ENCODE measurements around the gene EMILIN2.

The EMILIN2 gene

GRCh38 chr18:2872095-2872494 is 25.3 kb downstream of the EMILIN2 start:
- DNase-seq (ENCODE audit: low read depth in 1 of 2, low spot score in 1 of 2), result no peak

DNA sequence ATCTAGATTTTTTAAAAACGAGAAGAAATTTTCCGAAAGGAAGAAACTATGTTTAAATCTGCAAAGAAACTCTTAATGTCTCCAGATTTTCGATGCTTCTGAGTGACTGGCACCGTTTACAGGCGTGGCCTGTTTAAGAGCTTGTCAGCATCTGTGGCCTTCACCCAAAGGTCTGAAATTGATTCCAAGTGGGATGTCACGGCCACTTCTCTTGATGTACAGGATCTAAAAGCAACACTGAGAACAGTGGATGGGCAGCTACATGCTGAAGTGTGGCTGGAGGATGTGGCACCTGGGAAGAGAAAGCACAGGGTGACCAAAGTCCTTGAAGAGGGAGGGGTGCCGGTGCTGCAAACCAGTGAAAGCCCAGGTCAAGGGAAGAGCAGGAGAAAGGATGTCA is 28.0 kb downstream of the EMILIN2 start:
- no peak for DNase-seq (ENCODE audit: low read depth in 1 of 2, low spot score in 1 of 2)

- DNase-seq (ENCODE audit: low read depth in 1 of 2, low spot score in 1 of 2), result no peak
Observed at GRCh38 chr18:2878656-2879330, 32.0 kb downstream of the EMILIN2 start.

DNA sequence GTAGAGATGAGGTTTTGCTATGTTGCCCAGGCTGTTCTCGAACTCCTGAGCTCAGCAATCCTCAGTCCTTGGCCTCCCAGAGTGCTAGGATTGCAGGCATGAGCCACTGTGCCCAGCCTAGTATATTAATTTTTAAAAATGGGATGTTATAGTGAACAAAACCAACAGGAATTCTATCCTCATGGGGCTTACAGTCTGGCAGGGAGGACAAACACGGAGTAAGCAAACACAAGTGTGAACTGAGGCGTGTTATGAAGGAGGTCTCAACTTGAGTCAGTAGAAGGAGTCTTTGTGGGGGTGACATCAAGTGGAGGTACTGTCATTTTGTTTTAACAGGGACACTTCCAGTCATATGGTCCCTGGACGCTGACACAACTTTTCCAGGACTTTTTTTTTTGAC is 33.1 kb downstream of the EMILIN2 start:
- no peak for DNase-seq (ENCODE audit: low read depth in 1 of 2, low spot score in 1 of 2)

DNA sequence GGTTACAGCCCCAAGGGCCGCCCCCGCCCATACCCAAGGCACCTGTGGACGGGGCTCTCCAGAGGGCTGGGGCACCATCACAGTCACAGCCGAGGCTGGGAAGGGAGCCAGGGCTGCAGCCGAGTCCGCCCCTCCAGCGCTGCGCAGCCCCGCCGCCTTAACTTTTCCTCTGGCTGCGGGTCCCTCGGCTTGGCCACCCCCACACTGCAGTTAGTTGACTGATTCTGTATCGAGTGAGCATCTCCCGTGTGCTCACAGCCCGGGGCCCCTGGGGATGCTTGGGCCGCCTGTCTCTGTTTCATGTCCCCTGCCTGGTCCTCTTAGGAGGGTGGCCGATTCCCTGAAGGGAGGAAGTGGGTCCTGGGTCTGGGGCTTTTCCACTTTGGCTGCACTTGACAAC is 33.7 kb downstream of the EMILIN2 start:
- DNase-seq (ENCODE audit: low read depth in 1 of 2, low spot score in 1 of 2), result no peak

DNA sequence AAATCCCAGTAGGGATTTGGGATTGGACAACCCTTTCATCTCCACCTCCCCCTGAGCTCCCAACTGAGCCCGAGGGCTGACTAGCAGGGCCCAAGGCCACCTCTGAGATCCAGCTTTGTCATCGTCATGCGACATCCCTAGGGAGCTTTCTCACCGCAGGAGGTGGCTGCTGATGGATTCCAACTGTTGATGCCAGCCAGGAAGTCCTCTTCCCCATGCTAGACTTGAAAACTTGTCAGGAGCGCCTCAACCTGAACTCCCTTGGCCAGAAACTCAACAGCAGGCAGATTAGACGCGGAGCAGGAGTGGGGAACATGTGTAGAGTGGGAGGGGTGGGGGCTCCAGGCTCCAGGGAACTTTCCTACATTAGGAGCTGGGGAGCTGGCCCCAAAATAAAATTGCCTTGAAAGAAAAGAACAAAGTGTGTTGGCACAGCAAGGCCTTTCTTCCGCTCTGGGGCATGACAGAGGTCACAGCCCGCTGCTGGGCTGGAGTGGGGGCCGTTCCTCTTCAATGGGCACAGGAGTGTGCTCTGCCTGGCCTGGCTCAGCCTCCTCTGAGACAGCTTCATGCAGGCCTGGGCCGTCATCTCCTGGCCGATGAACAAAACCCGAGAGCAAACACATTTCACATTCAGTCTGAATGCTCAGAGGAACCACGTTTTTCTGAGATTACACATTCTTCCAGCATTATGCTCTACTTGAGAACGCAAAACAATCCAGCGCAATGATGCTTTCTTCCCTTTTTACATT is 34.5 kb downstream of the EMILIN2 start:
- no peak for DNase-seq (ENCODE audit: low read depth in 1 of 2, low spot score in 1 of 2)

- DNase-seq (ENCODE audit: low read depth in 1 of 2, low spot score in 1 of 2), result no peak
Observed at GRCh38 chr18:2881840-2882195, 35.0 kb downstream of the EMILIN2 start.

- no peak for DNase-seq (ENCODE audit: low read depth in 1 of 2, low spot score in 1 of 2)
Observed at GRCh38 chr18:2882201-2882600, 35.4 kb downstream of the EMILIN2 start.

DNA sequence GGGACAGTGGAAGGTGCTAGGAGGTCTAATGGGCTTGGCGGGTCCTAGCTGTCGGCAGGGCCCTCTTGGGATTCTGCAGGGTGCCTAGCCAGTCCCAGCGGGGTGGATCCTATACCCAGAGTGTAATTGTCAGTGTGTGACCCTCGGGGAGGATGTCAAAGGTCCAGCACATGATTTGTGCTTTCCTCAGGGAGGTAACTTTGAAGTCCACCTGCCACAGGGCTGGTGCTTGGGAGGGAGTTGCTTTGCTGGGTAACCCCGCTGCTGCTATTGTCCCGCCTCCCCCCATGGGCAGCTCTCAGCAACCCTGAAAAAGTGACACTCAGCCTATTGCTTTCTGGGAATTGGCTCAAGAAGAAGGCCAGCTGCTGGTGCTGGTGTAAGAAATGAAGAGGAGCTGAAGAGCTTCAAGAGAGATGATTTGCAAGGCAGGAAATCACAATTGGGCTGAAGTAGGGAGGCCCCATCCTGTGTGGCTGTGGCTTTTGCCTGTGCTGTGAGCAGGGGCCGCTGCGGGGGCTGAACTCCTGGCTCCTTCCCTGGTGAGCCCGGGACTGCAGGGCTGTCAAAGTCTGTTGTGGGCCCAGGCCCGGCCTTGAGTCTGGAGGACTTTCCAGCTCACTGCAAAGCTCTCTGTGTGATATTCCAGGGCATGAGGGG is 36.4 kb downstream of the EMILIN2 start:
- DNase-seq (ENCODE audit: low read depth in 1 of 2, low spot score in 1 of 2), result no peak

- DNase-seq (ENCODE audit: low read depth in 1 of 2, low spot score in 1 of 2), result no peak
Observed at GRCh38 chr18:2884706-2885285, 38.0 kb downstream of the EMILIN2 start.

DNA sequence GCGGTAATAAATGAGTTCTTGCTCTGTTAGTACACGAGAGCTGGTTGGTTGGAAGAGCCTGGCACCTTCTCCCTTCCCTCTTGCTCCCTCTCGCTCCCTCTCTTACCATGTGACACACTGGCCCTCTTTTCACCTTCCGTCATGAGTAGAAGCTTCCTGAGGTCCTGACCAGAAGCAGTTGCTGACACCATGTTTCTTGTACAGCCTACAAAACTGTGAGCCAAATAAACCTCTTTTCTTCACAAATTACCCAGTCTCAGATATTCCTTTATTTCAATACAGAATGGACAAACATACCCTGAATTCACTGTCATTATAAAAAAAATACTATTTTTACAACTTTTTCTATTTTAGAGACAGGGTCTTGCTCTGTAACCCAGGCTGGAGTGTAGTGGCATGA is 40.7 kb downstream of the EMILIN2 start:
- DNase-seq (ENCODE audit: low read depth in 1 of 2, low spot score in 1 of 2), result no peak

DNA sequence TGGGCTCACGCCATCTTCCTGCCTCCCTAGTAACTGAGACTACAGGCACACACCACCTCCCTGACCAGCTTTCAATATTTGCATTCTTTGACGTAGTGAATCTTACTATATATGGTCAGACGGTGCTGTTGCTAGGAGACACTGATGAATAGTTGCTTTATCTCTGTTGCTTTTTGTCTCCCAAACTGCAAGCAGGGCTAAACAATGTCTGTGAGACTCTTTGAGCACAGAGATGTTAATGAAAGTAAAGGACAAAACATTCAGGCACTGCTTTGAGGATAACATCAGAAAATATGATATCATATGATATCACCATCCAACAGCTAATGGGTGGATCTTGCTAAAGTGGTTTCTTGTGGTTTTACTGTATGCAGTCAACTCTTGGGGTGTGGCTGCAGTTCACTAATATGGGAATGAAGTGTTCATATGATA is 43.0 kb downstream of the EMILIN2 start:
- no peak for DNase-seq (ENCODE audit: low read depth in 1 of 2, low spot score in 1 of 2)

DNA sequence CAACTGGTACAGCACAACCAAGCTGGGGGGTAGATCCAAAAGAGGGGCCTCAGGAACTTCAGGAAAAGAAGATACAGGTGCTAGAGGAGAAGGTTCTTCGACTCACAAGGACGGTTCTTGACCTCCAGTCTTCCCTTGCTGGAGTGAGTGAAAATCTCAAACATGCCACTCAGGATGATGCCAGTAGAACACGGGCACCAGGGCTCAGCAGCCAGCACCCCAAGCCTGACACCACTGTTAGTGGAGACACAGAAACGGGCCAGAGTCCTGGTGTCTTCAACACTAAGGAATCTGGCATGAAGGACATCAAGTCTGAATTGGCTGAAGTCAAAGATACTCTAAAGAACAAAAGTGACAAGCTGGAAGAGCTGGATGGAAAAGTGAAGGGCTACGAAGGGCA is 43.8 kb downstream of the EMILIN2 start:
- DNase-seq (ENCODE audit: low read depth in 1 of 2, low spot score in 1 of 2), result no peak

DNA sequence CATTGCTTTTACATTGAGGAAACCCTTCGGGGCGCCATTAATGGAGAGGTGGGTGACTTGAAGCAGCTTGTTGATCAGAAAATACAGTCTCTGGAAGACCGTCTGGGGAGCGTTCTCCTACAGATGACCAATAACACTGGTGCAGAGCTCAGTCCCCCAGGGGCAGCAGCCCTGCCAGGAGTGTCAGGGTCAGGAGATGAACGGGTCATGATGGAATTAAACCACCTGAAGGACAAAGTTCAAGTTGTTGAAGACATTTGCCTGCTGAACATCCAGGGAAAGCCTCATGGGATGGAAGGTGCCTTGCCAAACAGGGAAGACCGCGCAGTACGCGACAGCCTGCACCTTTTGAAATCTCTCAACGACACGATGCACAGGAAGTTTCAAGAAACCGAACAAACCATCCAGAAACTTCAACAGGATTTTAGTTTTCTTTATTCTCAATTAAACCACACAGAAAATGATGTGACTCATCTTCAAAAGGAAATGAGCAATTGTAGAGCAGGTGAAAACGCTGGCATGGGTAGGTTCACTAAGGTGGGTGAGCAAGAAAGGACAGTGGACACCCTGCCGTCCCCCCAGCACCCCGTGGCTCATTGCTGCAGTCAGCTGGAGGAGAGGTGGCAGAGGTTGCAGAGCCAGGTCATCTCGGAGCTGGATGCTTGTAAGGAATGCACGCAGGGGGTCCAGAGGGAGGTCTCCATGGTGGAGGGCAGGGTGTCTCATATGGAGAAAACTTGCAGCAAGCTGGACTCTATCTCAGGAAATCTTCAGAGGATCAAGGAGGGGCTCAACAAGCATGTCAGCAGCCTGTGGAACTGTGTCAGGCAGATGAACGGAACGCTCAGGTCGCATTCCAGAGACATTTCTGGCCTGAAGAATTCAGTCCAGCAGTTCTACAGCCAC is 45.0 kb downstream of the EMILIN2 start:
- no peak for DNase-seq (ENCODE audit: low read depth in 1 of 2, low spot score in 1 of 2)

GRCh38 chr18:2893056-2893455 is 46.2 kb downstream of the EMILIN2 start:
- DNase-seq (ENCODE audit: low read depth in 1 of 2, low spot score in 1 of 2), result no peak

GRCh38 chr18:2893676-2894075 is 46.9 kb downstream of the EMILIN2 start:
- DNase-seq (ENCODE audit: low read depth in 1 of 2, low spot score in 1 of 2), result no peak

DNA sequence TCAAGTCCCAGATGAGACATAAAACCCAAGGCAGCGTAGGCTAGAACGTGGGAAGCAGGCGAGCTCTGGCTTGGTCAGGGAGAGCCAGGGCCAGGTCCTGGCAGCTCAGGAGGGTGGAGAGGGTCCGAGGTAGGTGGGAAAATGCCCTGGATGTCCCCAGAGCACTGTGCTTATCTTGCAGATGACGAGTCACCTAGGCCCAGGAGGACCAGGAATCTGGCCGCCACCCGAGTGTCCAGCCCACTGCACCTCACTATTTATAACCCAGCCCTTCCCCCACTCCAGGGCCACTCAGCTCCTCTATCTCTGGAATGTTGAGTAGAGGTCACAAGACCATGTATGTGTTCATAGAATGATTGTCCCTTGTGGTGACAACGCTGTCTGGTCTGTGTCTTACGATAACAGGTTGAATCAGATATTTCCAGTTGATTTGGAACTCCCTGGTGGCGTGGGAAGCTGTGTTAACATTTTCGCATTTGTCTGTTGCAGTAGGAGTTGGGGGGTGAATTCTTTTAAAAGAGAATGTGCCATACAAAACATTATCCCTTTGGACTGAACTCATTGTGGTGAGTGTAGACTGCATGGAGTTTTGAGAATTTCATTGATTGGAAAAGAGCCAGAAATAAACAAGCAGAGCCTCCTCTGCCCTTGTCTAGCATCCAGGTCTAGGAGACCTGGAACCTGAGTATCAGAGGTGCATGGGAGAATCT is 47.5 kb downstream of the EMILIN2 start:
- DNase-seq (ENCODE audit: low read depth in 1 of 2, low spot score in 1 of 2), result no peak

DNA sequence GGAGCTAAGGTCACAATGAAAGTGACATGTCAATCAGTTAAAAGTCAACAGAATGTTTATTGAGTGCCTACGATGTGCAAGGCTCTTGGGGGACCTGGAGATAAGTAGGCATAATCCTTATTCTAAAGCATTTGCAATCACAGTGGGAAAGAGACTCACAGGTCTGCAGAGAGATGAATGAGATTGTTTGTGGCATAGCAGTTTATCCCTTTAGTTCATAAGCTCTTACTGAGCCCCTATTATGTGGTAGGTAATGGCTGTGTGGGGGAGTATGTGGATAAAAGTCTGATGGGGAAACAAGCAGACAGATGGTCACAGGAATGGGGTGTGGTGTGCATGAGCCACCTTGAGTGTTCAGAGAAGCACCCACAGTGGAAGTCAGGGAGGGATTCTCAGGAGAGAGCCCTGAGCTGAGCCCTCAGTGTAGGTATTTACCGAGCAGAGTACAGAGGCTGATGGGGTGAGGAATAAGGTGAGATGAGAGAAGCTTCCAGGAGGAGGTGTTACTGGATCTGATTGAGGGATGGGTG is 48.1 kb downstream of the EMILIN2 start:
- DNase-seq (ENCODE audit: low read depth in 1 of 2, low spot score in 1 of 2), result no peak

GRCh38 chr18:2895391-2895790 is 48.6 kb downstream of the EMILIN2 start:
- DNase-seq (ENCODE audit: low read depth in 1 of 2, low spot score in 1 of 2), result no peak

GRCh38 chr18:2896990-2897389 is 50.2 kb downstream of the EMILIN2 start:
- no peak for DNase-seq (ENCODE audit: low read depth in 1 of 2, low spot score in 1 of 2)

Data from stimulated activated CD4-positive, alpha-beta T cell treated with anti-CD3 and anti-CD28 coated beads, Interleukin-15, amount 100 ng/mL, for 1 hour (primary cell).